BJ (cell line): ENCODE data around the gene DNAAF2. TPM values are rescaled to one million over a fixed set of nuclear protein-coding genes. Genes with fewer than 3 reads are reported as not detected.
A peak's percentile ranks its signal among the peaks of the same experiment; 100 is the strongest.

ENCODE experiments used
- CTCF ChIA-PET: fragments of 350-600 bp; formaldehyde crosslinking; extraction: SDS; loops from one replicate; lab custom pipeline; 2021; ENCODE audit warnings: antibody characterized with exemption, inconsistent platforms; lab: Yijun Ruan, JAX
- POLR2A ChIA-PET: fragments of 300-600 bp; sonication (Branson Sonifier 250); formaldehyde crosslinking; extraction: SDS; loops from one replicate; lab custom pipeline; 2021; ENCODE audit warnings: antibody characterized with exemption; lab: Charles Lee
- DNase-seq: peaks from one replicate; pipeline ENCODE4 v3.0.0-alpha.2; 2011; ENCODE audit warnings: low read depth
- H3K27me3 ChIP-seq: 2 replicates; pipeline ENCODE4 v1.6.0; 2011; ENCODE audit warnings: low read length; ENCODE audit not compliant: control insufficient read depth, insufficient read depth
- H3K36me3 ChIP-seq: 2 replicates; pipeline ENCODE4 v1.5.1; 2011; ENCODE audit warnings: low read length; ENCODE audit not compliant: control insufficient read depth, insufficient read depth
- H3K4me3 ChIP-seq: 2 replicates; pipeline ENCODE4 v1.5.1; 2011; ENCODE audit warnings: low read depth, mild to moderate bottlenecking, control low read depth, low read length
- polyA plus RNA-seq: library from polyadenylated mRNA; depleted of rRNA; stranded (reverse); fragments of >200 nt; gene quantifications from 2 replicates; pipeline ENCODE4 v1.2.3, GENCODE V29; 2011
- TF ChIP-seq, protein P1 (sequence below): IDR thresholded peaks from 2 replicates; pipeline ENCODE4 v1.5.1; 2011; ENCODE audit warnings: low read depth, mild to moderate bottlenecking, control low read depth, inconsistent platforms, low read length, moderate library complexity; ENCODE audit not compliant: insufficient read depth

The DNAAF2 gene
- polyA plus RNA-seq, 1 experiment = 3.6 TPM

DNA sequence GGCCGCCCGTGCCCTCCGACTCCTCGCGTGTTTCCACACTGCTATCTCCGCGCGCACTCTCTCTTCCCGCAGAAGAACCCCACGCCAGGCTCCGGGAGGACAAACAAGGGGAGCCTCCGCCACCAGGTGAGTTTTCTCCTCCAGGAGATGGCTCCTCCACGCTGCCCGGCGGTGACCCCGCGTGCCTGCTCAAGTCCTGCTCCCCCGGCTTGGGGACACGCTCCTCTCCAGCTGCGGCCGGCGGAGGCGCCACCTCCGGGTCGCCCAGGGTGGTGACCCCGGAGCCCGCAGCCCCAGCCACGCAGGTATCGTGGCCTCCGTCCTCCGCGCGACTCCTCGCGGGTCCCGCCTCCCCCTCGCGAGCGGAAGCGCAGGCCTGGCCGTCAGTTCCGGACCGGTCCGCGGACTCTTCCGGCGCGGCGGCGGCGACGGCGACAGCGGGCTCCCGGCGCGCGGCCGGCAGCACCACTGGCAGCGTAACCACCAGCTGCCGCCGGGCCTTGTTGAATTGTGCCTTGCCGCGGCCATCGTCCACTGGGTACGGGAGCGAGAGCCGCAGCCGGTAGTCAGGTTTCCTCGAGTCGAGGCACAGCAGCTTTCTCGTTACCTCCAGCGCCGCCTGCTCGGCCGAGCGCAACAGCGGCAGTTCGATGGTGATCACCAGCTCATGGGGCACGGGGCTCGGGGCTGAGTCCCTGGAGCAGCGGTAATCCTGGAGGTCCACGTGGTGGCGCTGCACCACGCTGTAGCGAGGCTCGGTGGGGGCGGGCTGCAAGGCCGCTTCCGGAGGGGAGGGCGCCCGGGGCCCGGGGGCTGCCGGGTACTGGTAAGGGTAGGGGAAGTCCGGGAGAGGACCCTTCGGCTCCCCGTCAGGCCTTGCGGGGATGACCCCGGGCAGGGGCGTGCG, 1.2 kb downstream of the DNAAF2 start:
- CTCF ChIA-PET = interaction anchor here (0.6 to 2.3 kb wide), 20 partner anchors 10 to 229 kb away, joined by 3 to 25 read pairs (median 4); partner anchors contain the start of genes KLHDC2, MGAT2, NEMF and POLE2

DNA sequence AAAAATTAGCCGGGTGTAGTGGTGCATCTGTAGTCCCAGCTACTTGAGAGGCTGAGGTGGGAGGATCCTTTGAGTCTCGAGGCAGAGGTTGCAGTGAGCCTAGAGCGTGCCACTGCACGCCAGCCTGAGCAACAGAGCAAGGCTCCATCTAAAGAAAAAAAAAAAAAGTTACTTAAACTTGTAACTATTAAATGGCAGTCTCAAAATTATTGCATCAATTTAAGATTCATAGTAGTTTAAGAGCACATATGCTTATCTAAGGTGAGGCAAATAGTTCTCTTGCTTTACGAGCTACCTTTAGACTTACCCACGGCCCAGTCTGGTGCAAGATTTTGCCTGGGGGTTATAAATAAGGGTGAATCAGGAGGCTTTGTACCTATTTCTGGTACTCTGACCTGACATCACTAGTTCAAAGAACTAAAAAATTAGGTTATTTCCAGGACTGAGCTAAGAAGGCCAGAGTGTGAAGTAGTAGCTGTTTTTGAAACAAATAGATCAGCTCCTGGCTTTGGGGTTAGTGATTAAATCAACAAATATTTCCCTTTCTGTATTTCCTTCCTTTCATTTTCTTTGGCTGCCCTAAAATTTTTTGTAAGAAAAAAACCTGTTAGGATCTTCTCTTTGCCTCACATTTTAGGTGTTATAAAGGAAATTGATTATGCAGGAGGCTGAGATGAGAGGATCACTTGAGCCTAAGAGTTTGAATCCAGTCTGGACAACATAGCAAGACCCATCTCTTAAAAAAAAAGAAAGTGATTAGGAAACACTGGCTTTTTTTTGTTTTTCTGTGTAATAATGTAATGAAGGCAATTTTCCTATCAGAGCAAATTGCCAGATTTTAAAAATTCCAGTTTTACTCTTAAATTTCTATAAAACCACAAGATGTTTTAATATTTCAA, 10.9 kb downstream of the DNAAF2 start:
- no peak for DNase-seq
- POLR2A ChIA-PET = interaction anchor here (0.5 kb wide), 1 partner anchor 8 kb away, joined by 11 read pairs; no protein-coding TSS in a partner anchor

More for the DNA sequence above, 1.2 kb downstream of the DNAAF2 start:
- Histone ChIP-seq H3K36me3 (no peaks in the 10 kb centered on the region), H3K27me3 (no peaks in the 10 kb centered on the region), H3K4me3 (peak overlapping the region; percentile 97)
- TF ChIP-seq, protein P1, sequence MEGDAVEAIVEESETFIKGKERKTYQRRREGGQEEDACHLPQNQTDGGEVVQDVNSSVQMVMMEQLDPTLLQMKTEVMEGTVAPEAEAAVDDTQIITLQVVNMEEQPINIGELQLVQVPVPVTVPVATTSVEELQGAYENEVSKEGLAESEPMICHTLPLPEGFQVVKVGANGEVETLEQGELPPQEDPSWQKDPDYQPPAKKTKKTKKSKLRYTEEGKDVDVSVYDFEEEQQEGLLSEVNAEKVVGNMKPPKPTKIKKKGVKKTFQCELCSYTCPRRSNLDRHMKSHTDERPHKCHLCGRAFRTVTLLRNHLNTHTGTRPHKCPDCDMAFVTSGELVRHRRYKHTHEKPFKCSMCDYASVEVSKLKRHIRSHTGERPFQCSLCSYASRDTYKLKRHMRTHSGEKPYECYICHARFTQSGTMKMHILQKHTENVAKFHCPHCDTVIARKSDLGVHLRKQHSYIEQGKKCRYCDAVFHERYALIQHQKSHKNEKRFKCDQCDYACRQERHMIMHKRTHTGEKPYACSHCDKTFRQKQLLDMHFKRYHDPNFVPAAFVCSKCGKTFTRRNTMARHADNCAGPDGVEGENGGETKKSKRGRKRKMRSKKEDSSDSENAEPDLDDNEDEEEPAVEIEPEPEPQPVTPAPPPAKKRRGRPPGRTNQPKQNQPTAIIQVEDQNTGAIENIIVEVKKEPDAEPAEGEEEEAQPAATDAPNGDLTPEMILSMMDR = peak; percentile 82
- POLR2A ChIA-PET = interaction anchor here (1.0 kb wide), 1 partner anchor 13 kb away, joined by 4 read pairs; the partner anchor contains the start of genes MGAT2 and RPL36AL
- peak; percentile 47 for DNase-seq

DNA sequence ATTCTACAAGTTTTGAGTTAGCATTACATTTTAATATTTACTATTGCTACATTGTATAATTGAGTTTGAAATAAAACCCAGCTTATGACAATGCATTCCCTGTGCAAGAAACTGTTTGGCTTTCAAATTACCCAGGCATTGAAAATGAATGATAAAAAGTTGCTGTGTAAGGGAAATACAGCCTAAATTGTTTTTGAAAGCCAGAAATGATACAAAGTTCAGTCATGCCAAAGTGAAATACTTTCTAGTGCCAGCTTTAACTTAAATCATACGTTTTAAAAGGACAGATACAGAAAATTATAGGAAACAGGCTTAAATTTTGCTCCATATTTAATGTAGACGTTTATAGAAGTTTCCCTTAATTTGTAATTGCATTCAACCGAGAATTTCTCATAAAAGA, 11.7 kb downstream of the DNAAF2 start:
- H3K4me3 ChIP-seq = no peak overlapping the region
- H3K36me3 ChIP-seq = no peaks in the 10 kb centered on the region
- TF ChIP-seq, protein P1 = no peak
- no peak for DNase-seq
- CTCF ChIA-PET = interaction anchor here (0.9 to 2.3 kb wide), 3 partner anchors 9 to 229 kb away, joined by 4 to 12 read pairs (median 6); partner anchors contain the start of genes DNAAF2 and NEMF
- no peaks in the 10 kb centered on the region for H3K27me3 ChIP-seq
- POLR2A ChIA-PET = interaction anchor here (0.5 kb wide), 1 partner anchor 9 kb away, joined by 11 read pairs; no protein-coding TSS in a partner anchor

More for the DNA sequence above, 10.9 kb downstream of the DNAAF2 start:
- no peak overlapping the region for H3K4me3 ChIP-seq
- CTCF ChIA-PET = interaction anchor here (0.9 to 2.3 kb wide), 3 partner anchors 8 to 228 kb away, joined by 4 to 12 read pairs (median 6); partner anchors contain the start of genes DNAAF2 and NEMF
- no peaks in the 10 kb centered on the region for H3K27me3 ChIP-seq
- H3K36me3 ChIP-seq = no peaks in the 10 kb centered on the region
- TF ChIP-seq, protein P1 = no peak

DNA sequence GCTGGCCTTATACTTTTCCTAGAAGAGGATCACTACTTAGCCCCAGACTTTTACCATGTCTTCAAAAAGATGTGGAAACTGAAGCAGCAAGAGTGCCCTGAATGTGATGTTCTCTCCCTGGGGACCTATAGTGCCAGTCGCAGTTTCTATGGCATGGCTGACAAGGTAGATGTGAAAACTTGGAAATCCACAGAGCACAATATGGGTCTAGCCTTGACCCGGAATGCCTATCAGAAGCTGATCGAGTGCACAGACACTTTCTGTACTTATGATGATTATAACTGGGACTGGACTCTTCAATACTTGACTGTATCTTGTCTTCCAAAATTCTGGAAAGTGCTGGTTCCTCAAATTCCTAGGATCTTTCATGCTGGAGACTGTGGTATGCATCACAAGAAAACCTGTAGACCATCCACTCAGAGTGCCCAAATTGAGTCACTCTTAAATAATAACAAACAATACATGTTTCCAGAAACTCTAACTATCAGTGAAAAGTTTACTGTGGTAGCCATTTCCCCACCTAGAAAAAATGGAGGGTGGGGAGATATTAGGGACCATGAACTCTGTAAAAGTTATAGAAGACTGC, 12.9 kb downstream of the DNAAF2 start:
- TF ChIP-seq, protein P1 = no peak
- Histone ChIP-seq H3K27me3 (no peaks in the 10 kb centered on the region), H3K4me3 (peak overlapping the region; percentile 95), H3K36me3 (no peaks in the 10 kb centered on the region)
- POLR2A ChIA-PET = interaction anchor here (0.7 kb wide), 1 partner anchor 13 kb away, joined by 3 read pairs; the partner anchor contains the start of gene DNAAF2
- DNase-seq = no peak
- CTCF ChIA-PET = interaction anchor here (1.3 to 2.9 kb wide), 2 partner anchors 12 to 35 kb away, joined by 4 to 25 read pairs; partner anchors contain the start of gene DNAAF2
